ENCODE data around the gene KLK11.
A peak's percentile ranks its signal among the peaks of the same experiment; 100 is the strongest.

KLK11 gene

DNA sequence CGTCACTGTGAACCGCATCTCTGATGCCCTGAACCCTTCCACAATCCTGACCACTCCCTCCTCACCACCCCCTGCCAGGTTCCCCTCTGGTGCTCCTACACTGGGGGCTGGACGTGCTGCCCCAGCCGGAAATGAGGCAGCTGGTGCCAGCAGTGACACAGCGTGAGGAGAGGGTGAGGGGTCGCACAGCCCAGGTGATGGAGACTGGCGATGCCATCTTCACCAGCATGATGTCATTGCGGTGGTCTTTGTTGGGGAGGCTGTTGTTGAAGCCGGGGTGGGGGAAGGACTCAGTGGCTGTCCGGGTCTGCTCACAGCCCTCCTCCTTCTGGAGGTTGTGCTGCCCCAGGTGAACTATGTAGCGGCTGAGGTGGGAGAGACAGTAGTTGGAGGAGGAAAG lies 2.5 kb downstream of the KLK11 start:
- TF ChIP-seq, protein P1, sequence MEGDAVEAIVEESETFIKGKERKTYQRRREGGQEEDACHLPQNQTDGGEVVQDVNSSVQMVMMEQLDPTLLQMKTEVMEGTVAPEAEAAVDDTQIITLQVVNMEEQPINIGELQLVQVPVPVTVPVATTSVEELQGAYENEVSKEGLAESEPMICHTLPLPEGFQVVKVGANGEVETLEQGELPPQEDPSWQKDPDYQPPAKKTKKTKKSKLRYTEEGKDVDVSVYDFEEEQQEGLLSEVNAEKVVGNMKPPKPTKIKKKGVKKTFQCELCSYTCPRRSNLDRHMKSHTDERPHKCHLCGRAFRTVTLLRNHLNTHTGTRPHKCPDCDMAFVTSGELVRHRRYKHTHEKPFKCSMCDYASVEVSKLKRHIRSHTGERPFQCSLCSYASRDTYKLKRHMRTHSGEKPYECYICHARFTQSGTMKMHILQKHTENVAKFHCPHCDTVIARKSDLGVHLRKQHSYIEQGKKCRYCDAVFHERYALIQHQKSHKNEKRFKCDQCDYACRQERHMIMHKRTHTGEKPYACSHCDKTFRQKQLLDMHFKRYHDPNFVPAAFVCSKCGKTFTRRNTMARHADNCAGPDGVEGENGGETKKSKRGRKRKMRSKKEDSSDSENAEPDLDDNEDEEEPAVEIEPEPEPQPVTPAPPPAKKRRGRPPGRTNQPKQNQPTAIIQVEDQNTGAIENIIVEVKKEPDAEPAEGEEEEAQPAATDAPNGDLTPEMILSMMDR (IDR thresholded peaks at IDR 0.05; ENCODE audit: low read depth, low read length) = no peak
- no peak overlapping the region for H3K4me3 ChIP-seq (ENCODE audit: low read depth, low read length)

DNA sequence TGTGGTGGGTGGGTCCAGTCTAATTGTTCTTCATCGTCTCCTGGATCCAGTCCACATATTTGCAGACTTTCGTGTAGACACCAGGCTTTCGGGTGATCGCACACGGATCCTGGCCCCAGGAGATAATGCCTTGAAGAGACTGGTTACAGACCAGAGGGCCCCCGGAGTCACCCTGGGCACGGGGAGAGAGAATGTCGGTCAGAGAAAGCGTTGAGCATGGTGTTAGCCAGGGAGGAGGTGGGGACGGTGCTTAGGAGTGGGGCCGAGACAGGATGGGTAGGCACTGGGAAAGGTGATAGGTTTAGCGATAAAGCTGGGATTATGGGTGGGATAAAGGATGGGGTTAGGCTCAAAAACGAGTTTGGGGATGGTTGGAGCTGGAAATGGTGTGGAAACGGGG lies 3.9 kb downstream of the KLK11 start:
- H3K4me3 ChIP-seq (ENCODE audit: low read depth, low read length) = no peak overlapping the region
- TF ChIP-seq, protein P1 (IDR thresholded peaks at IDR 0.05; ENCODE audit: low read depth, low read length) = no peak

DNA sequence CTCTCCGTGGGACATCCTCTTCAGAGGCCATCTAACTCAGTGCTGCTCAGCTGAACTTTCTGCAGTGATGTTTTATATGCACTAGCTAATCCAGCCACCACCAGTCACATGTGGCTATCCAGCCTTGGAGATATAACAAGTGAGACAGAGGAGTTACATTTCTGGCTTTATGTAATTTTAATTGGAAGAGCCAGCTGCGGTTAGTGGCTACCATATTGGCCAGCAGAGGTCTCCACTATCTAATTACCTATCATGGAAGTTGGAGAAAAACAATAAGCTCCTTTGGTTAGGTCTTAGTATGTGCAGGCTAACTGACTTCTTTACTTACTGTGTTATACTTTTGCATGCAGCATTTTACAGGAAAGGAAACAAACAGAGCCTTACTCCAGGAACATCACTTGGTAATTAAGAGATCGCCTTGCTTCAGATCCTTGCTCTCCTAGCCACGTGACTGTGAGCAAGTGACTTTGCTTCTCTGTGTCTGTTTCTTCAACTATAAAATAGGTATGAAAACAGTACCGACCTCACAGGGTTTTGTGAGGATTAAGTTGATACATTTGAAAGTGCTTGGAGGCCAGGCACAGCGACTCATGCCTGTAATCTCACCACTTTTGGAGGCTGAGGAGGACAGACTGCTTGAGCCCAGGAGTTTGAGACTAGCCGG lies 5.3 kb downstream of the KLK11 start:
- H3K4me3 ChIP-seq (ENCODE audit: low read depth, low read length) = no peak overlapping the region
- TF ChIP-seq, protein P1 (IDR thresholded peaks at IDR 0.05; ENCODE audit: low read depth, low read length) = peak; percentile 63

DNA sequence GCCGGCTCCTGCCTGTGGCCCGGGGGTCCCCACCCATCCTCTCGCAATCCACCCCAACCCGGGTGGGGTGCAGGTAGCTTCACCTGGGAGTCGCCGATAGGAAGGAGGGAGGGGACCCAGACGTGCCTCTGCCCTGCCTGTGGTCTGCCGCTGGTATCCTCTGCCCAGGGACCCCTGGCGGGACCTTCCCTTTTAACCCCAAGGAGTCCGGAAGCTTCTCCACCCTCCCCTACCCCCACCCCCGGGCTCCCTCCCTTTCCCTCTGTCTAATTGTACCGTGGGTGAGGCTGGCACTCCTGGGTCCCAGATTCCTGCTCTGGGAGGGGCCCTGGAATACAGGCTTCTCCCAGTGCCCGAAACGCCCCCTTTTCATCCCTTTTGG lies 6.9 kb downstream of the KLK11 start, which contains the start of gene KLK10:
TSS of gene KLK10 (minus strand) at position 166 of the 382 bp plus-strand sequence. CDS start 579 bp downstream, outside the sequence.
- TF ChIP-seq, protein P1 (IDR thresholded peaks at IDR 0.05; ENCODE audit: low read depth, low read length) = no peak
- no peak within 1 kb of the TSS for H3K4me3 ChIP-seq (ENCODE audit: low read depth, low read length)

DNA sequence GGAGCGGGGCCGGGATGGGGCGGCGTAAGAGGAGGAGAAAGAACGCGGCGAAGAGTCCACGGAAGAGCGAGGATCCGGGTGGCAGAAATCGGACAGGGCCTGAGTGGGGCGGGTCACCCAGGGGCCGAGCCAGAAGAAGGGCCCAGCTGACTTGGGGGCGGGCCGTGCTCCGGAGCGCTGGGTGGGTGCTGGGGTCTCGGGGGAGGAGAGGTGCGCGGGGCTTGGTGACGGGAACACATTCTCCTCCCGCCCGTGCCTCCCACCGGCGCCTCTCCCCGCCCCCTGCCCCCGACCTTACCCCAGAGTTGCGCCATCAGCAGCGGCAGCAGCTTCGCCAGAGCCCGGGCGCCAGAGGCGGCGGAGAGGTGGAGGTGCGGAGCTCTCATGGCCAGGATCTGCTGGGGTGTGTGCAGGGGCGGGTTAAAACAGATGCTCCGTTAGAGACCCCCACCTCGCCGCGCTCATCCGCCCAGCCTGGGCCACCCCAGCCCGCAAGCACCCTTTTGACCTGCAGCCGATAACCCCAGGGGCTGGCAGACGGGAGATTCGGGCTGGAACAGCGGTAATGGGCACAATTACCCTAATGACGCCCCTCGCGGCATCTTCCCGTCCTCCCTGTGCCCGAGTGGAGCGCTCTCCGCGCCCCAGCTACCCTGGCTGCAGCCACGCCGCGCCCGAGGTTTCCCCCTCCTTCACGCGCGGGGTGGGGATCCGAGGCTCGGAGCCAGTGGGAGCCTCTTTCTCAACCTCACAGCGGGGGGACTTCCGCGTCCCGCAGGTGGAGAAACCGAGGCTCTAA lies 7.5 kb downstream of the KLK11 start:
- H3K4me3 ChIP-seq (ENCODE audit: low read depth, low read length) = no peak overlapping the region
- TF ChIP-seq, protein P1 (IDR thresholded peaks at IDR 0.05; ENCODE audit: low read depth, low read length) = no peak

DNA sequence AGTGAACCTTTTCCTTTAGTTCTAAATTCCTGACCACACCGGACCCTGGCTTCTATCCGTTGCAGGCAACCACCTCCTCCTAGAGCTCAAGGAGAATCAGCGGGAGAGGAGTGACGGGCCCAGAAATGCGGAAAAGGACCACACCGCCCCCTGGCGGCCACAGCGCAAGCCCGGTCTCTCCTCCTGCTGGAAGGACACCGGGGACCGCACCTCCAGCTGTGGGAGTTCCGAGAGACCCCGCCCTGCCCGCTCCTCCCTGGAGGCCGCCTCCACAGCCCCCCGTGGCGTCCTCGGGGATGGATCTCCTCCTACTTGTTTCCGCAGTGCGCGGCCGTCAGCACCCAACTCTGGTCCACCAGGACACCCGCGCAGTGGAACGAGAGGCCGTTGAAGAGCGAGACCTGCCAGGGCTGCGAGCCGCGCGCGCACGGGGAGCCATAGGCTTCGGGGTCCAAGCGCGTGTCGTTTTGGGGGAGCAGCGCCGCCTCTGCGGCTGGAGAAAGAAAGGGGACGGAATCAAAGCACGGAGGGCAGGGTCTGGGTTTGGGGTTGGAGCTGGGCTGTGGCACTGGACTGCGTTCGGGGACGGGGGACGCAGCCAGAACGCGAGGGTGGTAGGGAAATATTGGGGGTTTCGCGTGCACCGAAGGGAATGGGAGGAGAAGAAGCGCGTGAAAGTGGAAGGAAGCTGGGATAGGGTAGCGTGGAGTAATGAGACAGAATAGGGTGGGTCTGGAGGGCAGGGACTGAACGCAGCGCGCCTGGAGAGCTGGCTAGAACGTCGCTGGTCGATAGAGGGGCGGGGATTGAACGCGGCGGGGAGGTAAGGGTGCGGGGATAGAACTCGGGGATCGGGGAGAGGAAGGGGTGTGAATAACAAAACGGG lies 9.4 kb downstream of the KLK11 start:
- H3K4me3 ChIP-seq (ENCODE audit: low read depth, low read length) = no peak overlapping the region
- TF ChIP-seq, protein P1 (IDR thresholded peaks at IDR 0.05; ENCODE audit: low read depth, low read length) = peak; percentile 62
